Natural killer cell treated with Interleukin-12 subunit alpha and Interleukin-12 subunit beta and Interleukin-15 and Interleukin-18, amount 100 ng/mL, for 72 hours (primary cell): Measurements from ENCODE around the gene FOXP4. TPM values are rescaled to one million over a fixed set of nuclear protein-coding genes. Genes with fewer than 3 reads are reported as not detected.
A peak's percentile ranks its signal among the peaks of the same experiment; 100 is the strongest.

Experiments
- ATAC-seq, 2 donors: fragments of 150-1000 bp; cut with Tn5 transposase in 1 of 2; sonication (Bioruptor Pico), chemical (Tn5 transposase) in 1 of 2; 2 replicates each; pipeline ENCODE4 v1.10.0; 2021
- DNase-seq: peaks from one replicate; pipeline ENCODE4 v3.0.0; 2022; ENCODE audit warnings: low spot score
- H3K27ac Mint-ChIP-seq, 2 donors: 1 replicate in 1 of 2; 2 replicates in 1 of 2; pipeline ENCODE4 v1.8.0; 2022; ENCODE audit warnings: mixed read lengths in 2 of 2, mild to moderate bottlenecking in 1 of 2, moderate library complexity in 1 of 2
- H3K27me3 Mint-ChIP-seq, 2 donors: 1 replicate in 1 of 2; 2 replicates in 1 of 2; pipeline ENCODE4 v1.8.0; 2022; ENCODE audit warnings: mixed read lengths in 2 of 2
- H3K36me3 Mint-ChIP-seq: one replicate; pipeline ENCODE4 v1.8.0; 2022; ENCODE audit warnings: mixed read lengths
- H3K4me1 Mint-ChIP-seq, 2 donors: 1 replicate in 1 of 2; 2 replicates in 1 of 2; pipeline ENCODE4 v1.8.0; 2022; ENCODE audit warnings: low read depth in 2 of 2, mixed read lengths in 2 of 2, mild to moderate bottlenecking in 1 of 2
- H3K4me3 Mint-ChIP-seq: one replicate; pipeline ENCODE4 v1.8.0; 2022; ENCODE audit warnings: mixed read lengths
- H3K9me3 Mint-ChIP-seq: 2 replicates; pipeline ENCODE4 v1.8.0; 2022; ENCODE audit warnings: mixed read lengths
- total RNA-seq, 2 donors: library from RNA; stranded (reverse); gene quantifications; one replicate each; pipeline ENCODE4 v1.2.3, GENCODE V29; 2022

FOXP4 gene
- total RNA-seq, 2 donors from 2014 or later: 52.4 to 110 TPM

- peak; percentile 81 for DNase-seq
- peaks cover 8% of the 10 kb centered on the region for H3K36me3 Mint-ChIP-seq
These were observed 45.8 kb downstream of the FOXP4 start for GRCh38 chr6:41591859-41592502.

DNA sequence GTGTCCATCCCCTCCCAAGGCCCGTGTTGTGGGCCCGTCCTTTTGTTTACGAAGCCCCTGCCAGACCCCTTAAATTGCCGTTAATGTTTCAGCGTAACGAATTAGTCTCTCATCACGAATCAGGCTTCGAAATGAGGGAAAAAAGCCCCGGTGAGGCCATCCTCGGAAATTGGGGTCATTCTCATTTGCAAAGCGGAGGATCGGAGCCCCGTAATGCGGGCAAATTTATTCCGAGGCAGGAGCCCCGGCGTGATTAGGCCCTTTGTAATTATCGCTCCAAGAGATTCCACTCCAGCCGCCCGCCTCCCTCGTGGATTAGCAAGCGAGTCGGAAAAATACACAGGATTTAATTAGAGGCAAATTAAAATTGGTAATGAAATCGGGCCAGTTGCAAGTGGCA, 47.2 kb downstream of the FOXP4 start:
- Mint-ChIP-seq H3K4me3 (no peak overlapping the region), H3K27ac (no peak overlapping the region), H3K36me3 (peaks cover 8% of the 10 kb centered on the region), H3K9me3 (no peaks in the 10 kb centered on the region), H3K4me1 (peaks cover 6 to 21% of the 10 kb centered on the region in 2 donors), H3K27me3 (no peaks in the 10 kb centered on the region)
- no peak for ATAC-seq
- no peak for DNase-seq

More at GRCh38 chr6:41591859-41592502, 45.8 kb downstream of the FOXP4 start:
- peaks cover 6 to 21% of the 10 kb centered on the region in 2 donors for H3K4me1 Mint-ChIP-seq
- H3K27ac Mint-ChIP-seq: no peak overlapping the region
- no peaks in the 10 kb centered on the region for H3K9me3 Mint-ChIP-seq
- H3K27me3 Mint-ChIP-seq: no peaks in the 10 kb centered on the region
- H3K4me3 Mint-ChIP-seq: no peak overlapping the region
- ATAC-seq: peak; percentile 63 to 66

- Mint-ChIP-seq H3K9me3 (no peaks in the 10 kb centered on the region), H3K36me3 (peaks cover 8% of the 10 kb centered on the region), H3K4me3 (no peak overlapping the region), H3K27ac (no peak overlapping the region), H3K27me3 (no peaks in the 10 kb centered on the region), H3K4me1 (peaks cover 6 to 21% of the 10 kb centered on the region in 2 donors)
- DNase-seq (no peak), ATAC-seq (no peak)
These were observed 47.7 kb downstream of the FOXP4 start for GRCh38 chr6:41593839-41594238.

GRCh38 chr6:41594326-41594725, 48.1 kb downstream of the FOXP4 start:
- ATAC-seq (no peak), DNase-seq (no peak)
- no peaks in the 10 kb centered on the region for H3K27me3 Mint-ChIP-seq
- peaks cover 6 to 21% of the 10 kb centered on the region in 2 donors for H3K4me1 Mint-ChIP-seq
- no peaks in the 10 kb centered on the region for H3K9me3 Mint-ChIP-seq
- H3K36me3 Mint-ChIP-seq: peaks cover 8% of the 10 kb centered on the region
- peak overlapping the region in 1 of 2 donors; percentile 63 for H3K27ac Mint-ChIP-seq
- no peak overlapping the region for H3K4me3 Mint-ChIP-seq

DNA sequence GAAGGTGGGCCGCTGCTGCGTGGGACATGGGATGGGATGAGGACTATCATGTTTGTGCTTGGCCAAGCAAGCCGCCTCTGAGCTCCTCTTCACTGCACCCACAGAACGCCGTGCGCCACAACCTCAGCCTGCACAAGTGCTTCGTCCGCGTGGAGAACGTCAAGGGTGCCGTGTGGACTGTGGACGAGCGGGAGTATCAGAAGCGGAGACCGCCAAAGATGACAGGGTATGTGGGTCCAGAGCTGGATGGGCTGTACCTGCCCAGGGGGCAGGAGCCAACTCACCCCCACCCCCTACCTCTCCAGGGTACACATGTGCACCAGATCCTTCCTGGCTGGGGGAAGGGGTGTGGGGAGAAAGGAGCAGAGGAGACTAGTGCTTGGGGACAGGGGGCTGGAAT, 48.6 kb downstream of the FOXP4 start:
- DNase-seq: no peak
- Mint-ChIP-seq H3K4me3 (no peak overlapping the region), H3K4me1 (peaks cover 6 to 21% of the 10 kb centered on the region in 2 donors), H3K27me3 (no peaks in the 10 kb centered on the region), H3K9me3 (no peaks in the 10 kb centered on the region), H3K27ac (peak overlapping the region in 1 of 2 donors; percentile 63), H3K36me3 (peaks cover 8% of the 10 kb centered on the region)
- ATAC-seq: no peak

DNA sequence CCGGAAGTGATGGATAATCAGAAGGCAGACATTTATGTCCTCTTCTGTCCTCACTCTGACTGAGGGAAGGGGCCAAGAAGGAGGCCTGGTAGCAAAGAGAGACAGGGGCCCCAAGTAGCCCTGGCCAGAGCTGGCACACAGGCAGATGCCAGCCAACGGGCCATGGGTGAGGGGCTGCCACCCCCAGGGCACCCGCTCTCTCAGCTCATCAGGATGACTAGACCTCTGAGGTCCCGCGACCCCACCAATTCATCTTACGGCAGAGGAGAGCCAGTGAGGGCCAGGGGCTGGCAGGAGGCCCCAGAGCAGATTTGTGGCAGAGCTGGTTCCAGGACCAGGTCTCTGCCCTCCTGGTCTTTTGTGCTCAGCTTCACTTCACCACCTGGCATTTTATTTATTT, 49.0 kb downstream of the FOXP4 start:
- H3K36me3 Mint-ChIP-seq: peaks cover 7% of the 10 kb centered on the region
- no peaks in the 10 kb centered on the region for H3K9me3 Mint-ChIP-seq
- no peak overlapping the region for H3K4me3 Mint-ChIP-seq
- H3K4me1 Mint-ChIP-seq: peaks cover 6 to 21% of the 10 kb centered on the region in 2 donors
- H3K27me3 Mint-ChIP-seq: no peaks in the 10 kb centered on the region
- no peak for ATAC-seq
- peak overlapping the region in 1 of 2 donors; percentile 63 for H3K27ac Mint-ChIP-seq
- DNase-seq: no peak

DNA sequence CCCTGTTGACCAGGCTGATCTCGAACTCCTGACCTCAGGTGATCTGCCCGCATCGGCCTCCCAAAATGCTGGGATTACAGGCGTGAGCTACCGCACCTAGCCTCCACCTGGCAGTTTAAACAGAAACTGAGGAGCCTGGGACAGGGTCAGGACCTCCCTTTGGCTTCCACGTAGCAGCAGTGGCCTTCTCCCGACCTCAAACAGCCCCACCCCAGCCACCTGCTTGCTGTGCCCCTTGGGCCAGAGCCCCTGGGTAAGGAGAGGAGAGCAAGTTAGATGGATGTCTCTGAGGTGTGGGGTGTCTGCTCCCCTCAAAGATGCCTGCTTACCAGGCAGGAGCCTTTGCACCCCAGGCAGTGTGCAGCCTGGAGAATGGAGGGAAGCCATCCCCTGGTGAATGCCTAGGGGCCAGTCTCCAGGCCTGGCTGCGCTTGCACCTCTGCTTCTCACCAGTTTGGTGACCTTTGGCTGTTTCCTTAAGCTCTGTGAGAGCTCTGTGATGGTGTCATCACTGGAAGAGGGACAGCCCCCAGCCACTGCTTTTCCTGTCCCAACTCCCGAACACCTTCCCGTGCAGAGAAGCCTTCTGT, 50.0 kb downstream of the FOXP4 start:
- no peak for ATAC-seq
- Mint-ChIP-seq H3K27me3 (no peaks in the 10 kb centered on the region), H3K4me3 (no peak overlapping the region), H3K27ac (no peak overlapping the region), H3K9me3 (no peaks in the 10 kb centered on the region), H3K4me1 (peaks cover 6 to 16% of the 10 kb centered on the region in 2 donors), H3K36me3 (no peaks in the 10 kb centered on the region)
- no peak for DNase-seq

DNA sequence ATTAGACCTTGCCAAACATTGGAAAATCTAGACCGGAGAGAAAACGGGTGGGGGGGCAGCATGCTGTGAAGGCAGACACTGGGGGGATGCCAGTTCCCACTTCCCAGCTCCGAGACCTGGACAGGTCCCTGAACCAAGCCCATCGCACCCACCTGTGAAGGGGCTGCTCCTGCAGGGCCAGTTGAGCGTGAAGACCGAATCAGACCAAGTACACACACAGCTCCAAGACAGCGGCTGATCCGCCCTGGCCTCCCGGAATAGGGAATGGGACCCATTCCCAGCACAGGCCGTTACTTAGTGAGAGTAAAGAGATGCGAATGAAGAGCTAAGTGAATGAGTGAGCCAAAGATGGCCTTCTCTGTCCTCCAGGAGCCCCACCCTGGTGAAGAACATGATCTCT, 50.6 kb downstream of the FOXP4 start:
- Mint-ChIP-seq H3K27ac (no peak overlapping the region), H3K9me3 (no peaks in the 10 kb centered on the region), H3K4me3 (no peak overlapping the region), H3K36me3 (no peaks in the 10 kb centered on the region), H3K27me3 (no peaks in the 10 kb centered on the region), H3K4me1 (peaks cover 3 to 10% of the 10 kb centered on the region in 2 donors)
- DNase-seq (no peak), ATAC-seq (no peak)

DNA sequence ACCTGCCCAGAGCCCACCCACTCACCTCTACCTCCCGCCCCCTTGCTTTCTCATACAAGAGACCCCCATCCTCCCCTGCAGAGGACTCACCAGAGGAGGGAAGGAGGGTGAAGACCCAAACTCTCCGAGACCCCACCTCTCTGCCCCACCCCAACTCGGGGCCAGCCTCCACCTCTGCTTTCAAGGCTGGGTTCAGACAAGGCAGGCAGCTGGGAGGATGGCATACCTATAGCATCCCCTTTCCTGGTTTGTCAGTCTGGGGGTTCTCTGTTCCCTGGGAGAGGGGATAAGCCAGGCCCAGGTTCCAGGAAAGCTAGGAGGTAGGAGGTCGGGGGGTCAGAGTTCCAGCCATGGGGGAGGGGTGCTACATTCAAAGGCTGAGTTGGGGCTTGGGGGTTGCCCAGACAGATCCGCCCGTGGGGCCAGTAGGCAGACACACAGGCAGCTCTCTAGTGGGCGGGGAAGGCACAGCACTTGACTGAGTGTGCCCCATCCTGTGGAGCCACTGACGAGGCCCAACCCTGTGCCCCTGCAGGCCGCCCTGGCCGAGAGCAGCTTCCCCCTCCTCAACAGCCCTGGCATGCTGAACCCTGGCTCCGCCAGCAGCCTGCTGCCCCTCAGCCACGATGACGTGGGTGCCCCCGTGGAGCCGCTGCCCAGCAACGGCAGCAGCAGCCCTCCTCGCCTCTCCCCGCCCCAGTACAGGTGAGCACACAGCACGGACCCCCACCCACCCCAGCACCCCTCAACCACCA, 51.2 kb downstream of the FOXP4 start:
- H3K27me3 Mint-ChIP-seq: no peaks in the 10 kb centered on the region
- H3K36me3 Mint-ChIP-seq: no peaks in the 10 kb centered on the region
- DNase-seq (no peak), ATAC-seq (no peak)
- no peak overlapping the region for H3K4me3 Mint-ChIP-seq
- no peaks in the 10 kb centered on the region for H3K9me3 Mint-ChIP-seq
- H3K27ac Mint-ChIP-seq: no peak overlapping the region
- peaks cover 1 to 9% of the 10 kb centered on the region in 2 donors for H3K4me1 Mint-ChIP-seq

- H3K4me3 Mint-ChIP-seq: no peak overlapping the region
- H3K4me1 Mint-ChIP-seq: peaks cover 8% of the 10 kb centered on the region in 2 donors
- no peaks in the 10 kb centered on the region for H3K36me3 Mint-ChIP-seq
- no peaks in the 10 kb centered on the region for H3K27me3 Mint-ChIP-seq
- H3K27ac Mint-ChIP-seq: no peak overlapping the region
- no peak for ATAC-seq
- DNase-seq: no peak
- no peaks in the 10 kb centered on the region for H3K9me3 Mint-ChIP-seq
These were observed 52.5 kb downstream of the FOXP4 start for GRCh38 chr6:41598670-41599014.

DNA sequence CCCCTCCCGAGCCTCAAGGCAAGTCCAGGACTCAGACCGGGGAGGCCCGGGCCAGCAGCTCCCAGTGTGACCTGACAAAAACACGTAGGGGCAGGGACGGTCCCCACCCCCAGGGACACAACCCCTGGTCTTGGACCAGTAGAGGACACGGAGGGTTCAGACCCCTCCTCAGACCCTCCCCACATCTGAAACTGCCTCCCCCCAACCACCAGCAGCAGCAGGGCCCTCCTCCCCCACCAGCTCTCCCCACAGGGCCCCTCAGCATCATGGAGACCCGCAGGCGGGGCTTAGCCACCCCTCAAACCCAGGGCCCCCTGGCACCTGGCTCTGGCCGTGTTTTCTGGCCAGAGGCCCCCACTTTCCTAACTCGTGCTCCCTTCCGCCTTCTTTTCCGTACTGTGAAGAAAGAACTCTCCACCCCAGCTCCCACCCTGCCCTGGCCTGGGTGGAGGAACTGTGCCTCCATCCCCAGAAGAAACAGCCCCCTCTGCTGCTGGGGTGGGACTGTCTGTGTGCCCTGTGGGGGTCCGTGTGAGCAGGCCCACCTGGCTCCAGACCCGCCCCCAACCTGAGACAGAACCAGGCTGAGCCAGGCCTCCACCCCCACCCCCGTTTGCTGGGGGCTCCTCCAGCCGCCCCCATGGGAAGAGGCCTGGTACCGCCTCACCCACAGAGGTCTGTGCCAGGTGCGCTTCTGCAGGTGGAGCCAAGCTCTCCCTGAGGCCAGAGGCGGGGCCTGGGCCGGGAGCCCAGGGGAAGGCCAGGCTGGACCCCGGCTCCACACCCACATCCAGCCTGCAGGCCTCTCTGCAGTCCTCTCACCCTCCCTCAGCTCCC, 53.1 kb downstream of the FOXP4 start:
- DNase-seq (no peak), ATAC-seq (no peak)
- Mint-ChIP-seq H3K36me3 (no peaks in the 10 kb centered on the region), H3K9me3 (no peaks in the 10 kb centered on the region), H3K27me3 (no peaks in the 10 kb centered on the region), H3K4me1 (peaks cover 8% of the 10 kb centered on the region in 2 donors), H3K4me3 (no peak overlapping the region), H3K27ac (no peak overlapping the region)

DNA sequence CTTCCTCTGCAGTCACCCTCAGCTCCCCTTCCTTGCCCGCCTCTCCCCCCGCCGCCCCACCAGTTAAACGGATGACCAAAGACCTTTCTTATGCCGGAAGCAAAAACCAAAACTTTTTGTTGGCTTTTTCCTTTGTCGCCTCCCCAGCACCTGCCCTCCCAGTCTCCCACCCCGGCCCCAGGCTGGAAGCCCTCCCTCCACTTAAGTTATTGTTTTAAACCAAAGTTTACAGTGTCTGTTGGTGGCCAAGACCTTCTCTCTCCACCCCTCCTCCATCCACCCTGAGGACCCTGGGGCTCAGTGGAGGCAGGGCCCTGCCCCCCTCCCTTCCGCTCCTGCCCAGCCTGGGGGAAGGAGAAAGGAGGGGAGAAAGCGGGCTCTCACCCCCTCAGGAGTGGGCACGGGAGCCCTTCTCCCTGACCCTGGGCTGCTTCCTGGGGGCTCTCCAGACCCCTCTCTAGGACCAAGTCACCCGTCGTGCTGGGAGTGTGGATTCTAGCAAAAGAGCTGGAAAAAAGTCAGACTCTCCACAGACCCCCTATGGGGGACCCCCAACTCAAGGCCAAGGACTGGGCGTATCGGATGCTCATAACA, 53.8 kb downstream of the FOXP4 start:
- Mint-ChIP-seq H3K36me3 (no peaks in the 10 kb centered on the region), H3K27me3 (no peaks in the 10 kb centered on the region), H3K4me3 (no peak overlapping the region), H3K27ac (no peak overlapping the region), H3K4me1 (peaks cover 8% of the 10 kb centered on the region in 2 donors), H3K9me3 (no peaks in the 10 kb centered on the region)
- DNase-seq: no peak
- no peak for ATAC-seq

DNA sequence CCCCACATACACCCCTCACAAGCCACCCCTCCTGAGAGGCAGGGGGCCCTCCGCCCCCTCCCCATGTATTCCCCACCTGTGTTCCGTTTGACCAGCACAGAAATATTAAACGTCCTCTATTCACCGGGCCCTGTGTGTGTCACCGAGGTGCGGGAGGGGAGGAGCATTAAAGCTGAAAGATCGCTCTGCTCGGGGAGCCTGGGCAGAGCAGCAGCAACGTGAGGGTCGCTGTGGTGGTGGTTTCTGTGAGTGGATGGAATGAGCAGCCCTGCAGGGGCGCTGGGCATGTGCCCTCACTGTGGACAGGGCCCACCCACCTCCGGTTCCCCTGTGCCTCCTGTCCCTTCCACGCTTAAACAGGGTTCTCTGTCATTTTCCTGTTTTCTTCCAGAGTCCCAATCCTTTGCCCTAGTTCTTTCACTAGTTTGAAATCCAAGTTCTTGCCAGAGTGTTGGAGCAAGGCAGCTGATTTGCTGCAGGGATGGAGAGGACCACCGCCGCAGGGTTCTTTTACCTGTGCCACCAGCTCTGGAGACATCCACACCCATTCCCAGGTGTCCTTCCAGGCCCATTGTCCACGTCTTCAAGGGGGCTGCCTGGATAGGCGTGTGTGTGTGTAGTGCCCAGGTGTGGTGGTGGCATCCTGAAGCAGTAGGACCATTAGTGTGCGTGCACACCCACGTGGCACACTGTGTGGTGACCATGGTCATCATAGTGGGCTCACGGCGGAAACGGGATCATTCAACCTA, 54.5 kb downstream of the FOXP4 start:
- H3K36me3 Mint-ChIP-seq: no peaks in the 10 kb centered on the region
- peaks cover 0 to under 1% of the 10 kb centered on the region in 2 donors for H3K27me3 Mint-ChIP-seq
- DNase-seq (no peak), ATAC-seq (no peak)
- H3K4me3 Mint-ChIP-seq: no peak overlapping the region
- no peak overlapping the region for H3K27ac Mint-ChIP-seq
- H3K4me1 Mint-ChIP-seq: peaks cover 8% of the 10 kb centered on the region in 2 donors
- H3K9me3 Mint-ChIP-seq: no peaks in the 10 kb centered on the region
